IgD-negative memory B cell (primary cell): ENCODE results near the gene BLTP3A. TPM values are rescaled to one million over a fixed set of nuclear protein-coding genes. Genes with fewer than 3 reads are reported as not detected.
"Not testable (repeated sequence)": the region's sequence is repeated elsewhere in the genome, so short reads cannot be mapped to it uniquely, and the experiment has no call there.

Experiments
- H3K27ac Mint-ChIP-seq, 3 donors: one replicate each; pipeline ENCODE4 v1.8.0; 2020 to 2022; ENCODE audit warnings: mild to moderate bottlenecking in 3 of 3, mixed read lengths in 3 of 3, moderate library complexity in 1 of 3
- H3K27me3 Mint-ChIP-seq: one replicate; pipeline ENCODE4 v1.8.0; 2021; ENCODE audit warnings: mixed read lengths
- H3K36me3 Mint-ChIP-seq: one replicate; pipeline ENCODE4 v1.8.0; 2020; ENCODE audit warnings: mild to moderate bottlenecking, mixed read lengths
- H3K4me1 Mint-ChIP-seq, 3 donors: one replicate each; pipeline ENCODE4 v1.8.0; 2020 to 2022; ENCODE audit warnings: mixed read lengths in 3 of 3, mild to moderate bottlenecking in 1 of 3
- H3K4me3 Mint-ChIP-seq, 4 donors: one replicate each; pipeline ENCODE4 v1.8.0; 2020 to 2022; ENCODE audit warnings: mild to moderate bottlenecking in 4 of 4, mixed read lengths in 4 of 4, moderate library complexity in 3 of 4
- H3K9me3 Mint-ChIP-seq, 3 donors: one replicate each; pipeline ENCODE4 v1.8.0; 2020 to 2021; ENCODE audit warnings: mixed read lengths in 3 of 3, mild to moderate bottlenecking in 1 of 3
- polyA plus RNA-seq: library from polyadenylated mRNA; unstranded; fragments of 300-500 nt; fragmentation: Illumina TruSeq; gene quantifications from one replicate; pipeline ENCODE4 v1.2.3, GENCODE V29; 2021

Gene BLTP3A
- 2.0 TPM for polyA plus RNA-seq

DNA sequence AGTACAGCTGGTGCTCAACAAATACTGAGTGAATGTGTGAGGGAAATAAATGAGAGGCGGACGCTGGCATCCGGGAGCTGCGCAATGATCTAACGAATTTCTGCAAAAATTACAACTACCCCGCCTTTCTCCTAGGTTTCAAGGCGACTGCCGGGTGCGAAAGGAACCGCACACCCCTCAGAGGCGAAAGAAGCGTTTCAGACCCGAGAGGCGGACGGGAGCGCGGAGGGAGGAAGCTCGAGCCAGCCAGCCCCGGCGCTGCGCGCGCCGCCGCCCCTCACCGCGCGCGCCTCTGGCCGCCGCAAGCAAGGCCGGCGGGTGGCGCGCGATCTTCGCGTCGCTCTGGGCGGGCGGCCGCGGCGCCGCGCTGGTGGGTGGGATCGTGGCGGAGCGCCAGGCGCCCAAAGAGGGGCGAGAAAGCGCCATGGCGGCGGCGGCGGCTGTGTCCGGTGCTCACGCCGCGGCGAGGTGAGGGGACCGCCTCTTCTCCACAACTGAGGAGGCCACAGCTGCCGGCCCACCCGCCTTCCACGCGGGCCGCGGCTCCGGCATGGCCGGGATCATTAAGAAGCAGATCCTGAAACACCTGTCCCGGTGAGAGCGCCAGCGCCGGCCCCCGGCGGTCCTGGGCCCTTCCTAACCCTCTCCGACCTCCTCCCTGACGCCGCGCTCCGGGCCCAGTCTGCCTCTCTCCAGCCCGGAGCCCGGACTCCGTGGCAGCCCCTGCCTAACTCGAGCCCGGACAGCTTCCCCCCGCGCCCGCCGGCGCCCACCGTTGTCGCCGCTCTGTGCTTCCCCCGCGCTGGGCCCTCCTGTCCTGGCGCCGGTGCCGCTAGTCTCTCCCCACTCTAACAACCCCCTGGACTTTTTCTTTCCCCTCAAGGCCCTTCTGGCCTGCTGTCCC lies at the start of gene BLTP3A:
BLTP3A (plus strand) TSS at position 383 of the 904 bp plus-strand sequence; CDS start at position 551, 168 bp downstream.
- Mint-ChIP-seq H3K9me3 (no peaks in the 10 kb centered on the region), H3K27ac (peak within 1 kb of the TSS; percentile 95 to 97 (median 96)), H3K4me3 (peak within 1 kb of the TSS; percentile 91 to 100 (median 98)), H3K27me3 (no peaks in the 10 kb centered on the region), H3K36me3 (no peaks in the 10 kb centered on the region), H3K4me1 (peaks cover 18 to 20% (median 19%) of the 10 kb centered on the region in 3 donors)

DNA sequence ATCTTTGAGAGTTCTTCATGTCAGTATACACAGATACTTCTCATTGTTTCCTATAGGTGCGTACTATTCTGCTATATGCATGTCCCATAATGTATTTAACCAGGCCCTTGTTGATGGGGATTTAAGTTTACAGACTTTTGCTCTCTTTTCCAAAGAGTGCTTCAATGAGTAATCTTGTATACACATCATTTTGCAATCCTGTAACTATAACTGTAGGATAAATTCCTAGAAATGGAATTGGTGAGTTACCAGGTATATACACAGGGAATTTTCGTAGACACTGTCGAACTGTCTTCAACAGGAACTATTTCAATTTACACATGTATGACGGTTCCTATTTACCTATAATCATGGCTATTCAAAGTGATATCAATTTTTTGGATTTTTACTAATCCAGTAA lies 49.8 kb upstream of the BLTP3A start:
- Mint-ChIP-seq H3K27me3 (no peaks in the 10 kb centered on the region), H3K36me3 (peaks cover 2% of the 10 kb centered on the region), H3K4me1 (no peaks in the 10 kb centered on the region), H3K4me3 (no peak overlapping the region), H3K27ac (no peak overlapping the region), H3K9me3 (peaks cover 0 to 4% (median 0%) of the 10 kb centered on the region in 3 donors)

DNA sequence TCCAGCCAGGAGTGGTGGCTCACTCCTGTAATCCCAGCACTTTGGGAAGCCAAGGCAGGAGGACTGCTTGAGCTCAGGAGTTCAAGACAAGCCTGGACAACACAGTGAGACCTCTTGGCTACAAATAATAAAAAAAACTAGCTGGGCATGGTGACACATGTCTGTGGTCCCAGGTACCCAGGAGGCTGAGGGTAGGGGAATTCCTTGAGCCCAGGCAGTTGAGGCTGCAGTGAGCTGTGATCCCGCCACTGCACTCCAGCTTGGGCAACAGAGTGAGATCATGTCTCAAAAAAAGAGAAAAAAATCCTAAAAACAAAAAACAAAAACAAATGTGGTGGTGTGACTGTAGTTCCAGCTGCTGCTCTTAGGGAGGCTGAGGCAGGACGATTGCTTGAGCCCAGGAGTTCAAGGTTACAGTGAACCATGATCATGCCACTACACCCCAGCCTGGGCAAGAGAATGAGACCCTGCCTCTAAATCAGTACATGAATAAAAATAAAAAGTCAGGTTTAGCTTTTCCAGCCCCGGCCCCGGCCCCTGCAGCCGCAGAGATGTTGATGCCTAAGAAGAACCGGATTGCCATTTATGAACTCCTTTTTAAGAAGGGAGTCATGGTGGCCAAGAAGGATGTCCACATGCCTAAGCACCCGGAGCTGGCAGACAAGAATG lies 48.1 kb upstream of the BLTP3A start:
- Mint-ChIP-seq H3K4me1 (no peaks in the 10 kb centered on the region), H3K4me3 (peak overlapping the region in 1 of 4 donors; percentile 37), H3K27ac (peak overlapping the region in 1 of 3 donors; percentile 50), H3K36me3 (no peaks in the 10 kb centered on the region), H3K9me3 (peaks cover 0 to 4% (median 0%) of the 10 kb centered on the region in 3 donors), H3K27me3 (no peaks in the 10 kb centered on the region)

GRCh38 chr6:34744294-34744647 lies 47.6 kb upstream of the BLTP3A start:
- not testable (repeated sequence) for H3K9me3 Mint-ChIP-seq, H3K27me3 Mint-ChIP-seq, H3K4me1 Mint-ChIP-seq, H3K4me3 Mint-ChIP-seq, H3K27ac Mint-ChIP-seq, H3K36me3 Mint-ChIP-seq

DNA sequence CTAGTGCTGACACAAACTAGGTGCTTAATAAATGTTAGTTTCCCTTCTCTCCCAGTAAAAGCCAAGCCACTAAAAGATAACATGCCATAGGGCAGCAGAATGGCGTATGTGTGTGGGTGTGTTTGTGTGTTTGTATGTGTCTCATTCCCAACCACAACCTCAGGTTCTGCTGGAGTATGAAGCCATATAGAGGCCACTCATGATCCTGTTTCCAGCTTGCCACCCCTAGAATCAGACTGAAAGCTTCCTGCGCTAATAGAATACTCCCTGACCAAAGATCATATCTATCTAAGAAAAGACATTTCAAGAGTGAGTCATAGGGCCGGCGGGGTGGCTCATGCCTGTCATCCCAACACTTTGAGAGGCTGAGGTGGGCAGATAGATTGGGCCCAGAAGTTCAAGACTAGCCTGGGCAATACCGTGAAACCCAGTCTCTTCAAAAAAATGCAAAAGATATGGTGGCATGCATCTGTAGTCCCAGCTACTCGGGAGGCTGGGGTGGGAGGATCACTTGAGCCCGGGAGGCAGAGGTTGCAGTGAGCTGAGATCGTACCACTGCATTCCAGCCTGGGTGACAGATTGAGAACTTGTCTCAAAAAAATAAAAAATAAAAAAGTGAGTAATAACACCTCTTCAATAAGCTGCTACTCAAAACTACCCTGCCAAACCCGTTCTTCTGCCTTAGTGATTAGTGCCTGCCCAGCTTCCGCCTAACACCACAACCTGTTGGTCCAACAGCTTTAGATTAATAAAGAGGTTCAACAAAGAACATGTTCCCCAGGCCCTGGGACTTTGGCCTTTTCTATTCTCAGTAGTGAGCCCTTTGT lies 46.4 kb upstream of the BLTP3A start:
- Mint-ChIP-seq H3K4me3 (no peak overlapping the region), H3K9me3 (no peaks in the 10 kb centered on the region), H3K4me1 (peaks cover 0 to 1% (median 0%) of the 10 kb centered on the region in 3 donors), H3K27me3 (no peaks in the 10 kb centered on the region), H3K36me3 (no peaks in the 10 kb centered on the region), H3K27ac (no peak overlapping the region)

DNA sequence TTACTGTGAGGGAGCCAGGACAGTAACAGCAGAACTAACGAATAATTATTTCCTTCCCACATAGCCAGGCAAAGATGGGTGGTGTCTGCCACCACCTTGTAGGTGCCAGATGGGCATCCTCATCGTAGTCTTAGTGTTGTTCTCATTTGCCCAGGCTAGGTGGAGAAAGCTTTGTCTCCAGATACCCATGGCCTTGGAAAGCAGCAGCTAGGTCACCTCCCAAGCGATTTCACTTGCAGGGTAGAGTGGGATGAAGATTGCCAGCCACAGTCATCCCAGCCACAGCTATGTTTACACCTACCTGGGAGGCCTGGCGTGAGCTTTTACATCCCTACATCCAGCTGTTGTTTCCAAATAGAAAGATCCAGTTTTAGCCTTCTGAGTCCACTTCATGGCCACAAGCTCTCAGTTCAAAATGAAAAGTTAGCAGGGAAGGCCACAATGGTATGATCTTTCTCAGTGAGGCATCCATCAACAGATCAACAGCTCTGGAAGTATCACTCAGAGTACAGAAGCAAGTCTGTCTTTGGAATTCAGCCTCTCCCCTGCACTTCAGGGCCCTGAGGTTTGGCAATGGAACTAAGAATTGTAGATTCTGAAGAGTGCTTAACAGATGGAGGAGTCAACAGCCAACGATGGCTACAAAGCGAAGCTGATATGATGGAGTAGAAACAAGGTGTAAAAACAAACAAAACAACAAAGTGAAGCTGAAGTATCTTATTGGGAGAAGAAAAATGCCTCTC lies 45.6 kb upstream of the BLTP3A start:
- Mint-ChIP-seq H3K36me3 (no peaks in the 10 kb centered on the region), H3K27me3 (no peaks in the 10 kb centered on the region), H3K4me3 (no peak overlapping the region), H3K4me1 (peaks cover 0 to 1% (median 0%) of the 10 kb centered on the region in 3 donors), H3K27ac (no peak overlapping the region), H3K9me3 (no peaks in the 10 kb centered on the region)

- Mint-ChIP-seq H3K27me3 (no peaks in the 10 kb centered on the region), H3K9me3 (no peaks in the 10 kb centered on the region), H3K4me1 (peaks cover 5 to 12% (median 8%) of the 10 kb centered on the region in 3 donors), H3K36me3 (no peaks in the 10 kb centered on the region), H3K4me3 (no peak overlapping the region), H3K27ac (peak overlapping the region in 1 of 3 donors; percentile 9)
Measured at GRCh38 chr6:34748757-34749156, 43.1 kb upstream of the BLTP3A start.

GRCh38 chr6:34756513-34756856 lies 35.4 kb upstream of the BLTP3A start:
- not testable (repeated sequence) for H3K9me3 Mint-ChIP-seq, H3K4me3 Mint-ChIP-seq, H3K27me3 Mint-ChIP-seq, H3K27ac Mint-ChIP-seq, H3K36me3 Mint-ChIP-seq
- H3K4me1 Mint-ChIP-seq: peaks cover 8 to 17% (median 10%) of the 10 kb centered on the region in 3 donors

- no peak overlapping the region for H3K27ac Mint-ChIP-seq
- no peaks in the 10 kb centered on the region for H3K36me3 Mint-ChIP-seq
- H3K27me3 Mint-ChIP-seq: no peaks in the 10 kb centered on the region
- H3K4me3 Mint-ChIP-seq: no peak overlapping the region
- H3K9me3 Mint-ChIP-seq: no peaks in the 10 kb centered on the region
- peaks cover 6 to 14% (median 6%) of the 10 kb centered on the region in 3 donors for H3K4me1 Mint-ChIP-seq
Measured at GRCh38 chr6:34757687-34758274, 34.1 kb upstream of the BLTP3A start.

- Mint-ChIP-seq H3K4me1 (peaks cover 0 to 13% (median 3%) of the 10 kb centered on the region in 3 donors), H3K27ac (no peak overlapping the region), H3K27me3 (no peaks in the 10 kb centered on the region), H3K36me3 (no peaks in the 10 kb centered on the region), H3K9me3 (no peaks in the 10 kb centered on the region), H3K4me3 (peak overlapping the region in 1 of 4 donors; percentile 56)
Measured at GRCh38 chr6:34760108-34760507, 31.8 kb upstream of the BLTP3A start.

DNA sequence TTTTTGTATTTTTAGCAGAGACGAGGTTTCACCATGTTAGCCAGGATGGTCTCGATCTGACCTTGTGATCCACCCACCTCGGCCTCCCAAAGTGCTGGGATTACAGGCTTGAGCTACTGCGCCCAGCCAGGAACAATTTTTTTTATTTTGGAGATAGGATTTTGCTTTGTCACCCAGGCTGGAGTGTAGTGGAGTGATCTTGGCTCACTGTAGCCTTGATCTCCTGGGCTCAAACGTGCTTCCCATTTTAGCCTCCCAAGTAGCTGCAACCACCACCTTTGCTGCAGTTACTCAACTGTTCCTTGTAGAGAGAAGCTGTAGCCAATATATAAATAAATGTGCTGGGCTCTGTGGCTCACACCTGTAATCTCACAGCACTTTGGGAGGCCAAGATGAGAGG lies 30.2 kb upstream of the BLTP3A start:
- H3K4me1 Mint-ChIP-seq: peaks cover 0 to 11% (median 0%) of the 10 kb centered on the region in 3 donors
- H3K27ac Mint-ChIP-seq, H3K9me3 Mint-ChIP-seq, H3K36me3 Mint-ChIP-seq, H3K27me3 Mint-ChIP-seq, H3K4me3 Mint-ChIP-seq: not testable (repeated sequence)

- Mint-ChIP-seq H3K36me3 (peaks cover 6% of the 10 kb centered on the region), H3K9me3 (no peaks in the 10 kb centered on the region), H3K4me3 (no peak overlapping the region), H3K27me3 (no peaks in the 10 kb centered on the region), H3K4me1 (peaks cover 0 to 2% (median 2%) of the 10 kb centered on the region in 3 donors), H3K27ac (no peak overlapping the region)
Measured at GRCh38 chr6:34768148-34768547, 23.7 kb upstream of the BLTP3A start.

DNA sequence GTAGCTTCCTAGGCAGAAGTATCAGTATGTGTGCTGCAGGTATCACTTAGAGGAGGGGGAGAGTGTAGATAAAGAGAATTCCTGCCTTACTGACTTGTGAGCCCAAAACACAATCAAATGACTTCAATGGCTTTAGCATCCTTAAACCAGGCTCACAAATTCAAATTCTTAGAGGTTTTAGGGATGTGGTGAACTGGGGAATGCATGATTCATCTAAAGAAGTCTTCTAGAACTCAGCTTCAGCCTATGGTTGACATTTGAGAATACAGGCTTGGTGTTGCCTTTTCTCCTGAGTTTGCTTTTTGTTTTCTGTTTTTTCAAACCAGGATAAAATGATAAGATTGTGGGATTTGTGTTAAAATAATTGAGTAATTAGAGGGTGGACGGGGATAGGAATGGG lies 20.2 kb upstream of the BLTP3A start:
- H3K9me3 Mint-ChIP-seq: no peaks in the 10 kb centered on the region
- H3K4me3 Mint-ChIP-seq: no peak overlapping the region
- H3K27me3 Mint-ChIP-seq: no peaks in the 10 kb centered on the region
- H3K27ac Mint-ChIP-seq: no peak overlapping the region
- peaks cover 10% of the 10 kb centered on the region for H3K36me3 Mint-ChIP-seq
- peaks cover 0 to 2% (median 0%) of the 10 kb centered on the region in 3 donors for H3K4me1 Mint-ChIP-seq

- no peaks in the 10 kb centered on the region for H3K9me3 Mint-ChIP-seq
- H3K27ac Mint-ChIP-seq: peak overlapping the region in 1 of 3 donors; percentile 52
- H3K27me3 Mint-ChIP-seq: no peaks in the 10 kb centered on the region
- no peak overlapping the region for H3K4me3 Mint-ChIP-seq
- H3K36me3 Mint-ChIP-seq: peaks cover 9% of the 10 kb centered on the region
- peaks cover 0 to 2% (median 0%) of the 10 kb centered on the region in 3 donors for H3K4me1 Mint-ChIP-seq
Measured at GRCh38 chr6:34772940-34773339, 18.9 kb upstream of the BLTP3A start.
